Mesodermal cell (in vitro differentiated cells): Measurements from ENCODE around the gene SCFD2.
A peak's percentile ranks its signal among the peaks of the same experiment; 100 is the strongest.

ENCODE experiments used
- H3K27ac ChIP-seq: 2 replicates; pipeline ENCODE4 v1.7.0; 2013; ENCODE audit warnings: mild to moderate bottlenecking, low read depth, low read length, moderate library complexity; ENCODE audit not compliant: severe bottlenecking
- H3K36me3 ChIP-seq: 2 replicates; pipeline ENCODE4 v1.7.1; 2013; ENCODE audit warnings: mild to moderate bottlenecking, low read length, moderate library complexity; ENCODE audit not compliant: control insufficient read depth, insufficient read depth
- H3K4me1 ChIP-seq: one replicate; pipeline ENCODE4 v1.7.1; 2013; ENCODE audit warnings: mild to moderate bottlenecking, low read length; ENCODE audit not compliant: insufficient read depth, control insufficient read depth, poor library complexity, severe bottlenecking
- H3K4me3 ChIP-seq: 2 replicates; pipeline ENCODE4 v1.7.0; 2013; ENCODE audit warnings: low read length, control low read depth, mild to moderate bottlenecking; ENCODE audit not compliant: insufficient read depth, poor library complexity, severe bottlenecking; ENCODE audit errors: extremely low read depth
- H3K9me3 ChIP-seq: 2 replicates; pipeline ENCODE4 v1.7.1; 2013; ENCODE audit warnings: mild to moderate bottlenecking, low read length, moderate library complexity; ENCODE audit not compliant: control insufficient read depth
- WGBS, 2 experiments: methylation state at CpG; one replicate each; pipeline ENCODE4 v1.1.5; 2013; ENCODE audit warnings: missing lambda C conversion rate in 2 of 2; ENCODE audit not compliant: insufficient coverage in 2 of 2; 5-methylcytosine and 5-hydroxymethylcytosine counted together

SCFD2 gene

DNA sequence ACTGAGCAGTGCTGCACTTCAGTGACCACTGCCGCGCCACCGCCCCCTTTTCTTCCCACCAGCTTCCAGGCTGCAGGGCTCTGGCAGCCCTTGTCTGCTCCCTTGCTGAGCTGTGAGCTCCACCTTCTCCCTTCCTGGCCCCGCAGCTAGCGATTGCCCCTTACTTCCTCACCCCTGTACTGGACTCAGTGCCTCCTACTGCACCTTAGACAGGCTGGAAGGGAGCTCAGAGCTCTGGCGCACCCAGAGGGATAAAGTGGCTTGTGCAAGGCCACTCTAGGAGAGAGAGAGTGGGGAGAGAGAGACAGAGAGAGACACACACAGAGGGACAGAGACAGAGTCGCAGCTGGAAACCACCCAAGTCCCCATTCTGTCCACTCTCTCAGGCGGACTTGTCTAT is 497.7 kb downstream of the SCFD2 start:
- Histone ChIP-seq H3K4me3 (no peak overlapping the region), H3K4me1 (peaks cover 27% of the 10 kb centered on the region), H3K27ac (no peak overlapping the region), H3K36me3 (peaks cover 35% of the 10 kb centered on the region), H3K9me3 (no peaks in the 10 kb centered on the region)
- 80% methylated on average over 1 to 4 of the region's 8 CpGs for WGBS, 2 experiments

- H3K9me3 ChIP-seq: no peaks in the 10 kb centered on the region
- H3K4me3 ChIP-seq: no peak overlapping the region
- H3K27ac ChIP-seq: no peak overlapping the region
- peaks cover 24% of the 10 kb centered on the region for H3K4me1 ChIP-seq
- H3K36me3 ChIP-seq: peaks cover 35% of the 10 kb centered on the region
- 78 to 95% methylated on average over 4 of the region's 4 CpGs for WGBS, 2 experiments
These were observed 498.7 kb downstream of the SCFD2 start for GRCh38 chr4:52867163-52867562.

- peaks cover 35% of the 10 kb centered on the region for H3K36me3 ChIP-seq
- H3K4me1 ChIP-seq: peaks cover 24% of the 10 kb centered on the region
- no peak overlapping the region for H3K27ac ChIP-seq
- WGBS, 2 experiments: 83 to 94% methylated on average over 3 of the region's 4 CpGs
- no peak overlapping the region for H3K4me3 ChIP-seq
- H3K9me3 ChIP-seq: no peaks in the 10 kb centered on the region
These were observed 499.1 kb downstream of the SCFD2 start for GRCh38 chr4:52866734-52867133.

DNA sequence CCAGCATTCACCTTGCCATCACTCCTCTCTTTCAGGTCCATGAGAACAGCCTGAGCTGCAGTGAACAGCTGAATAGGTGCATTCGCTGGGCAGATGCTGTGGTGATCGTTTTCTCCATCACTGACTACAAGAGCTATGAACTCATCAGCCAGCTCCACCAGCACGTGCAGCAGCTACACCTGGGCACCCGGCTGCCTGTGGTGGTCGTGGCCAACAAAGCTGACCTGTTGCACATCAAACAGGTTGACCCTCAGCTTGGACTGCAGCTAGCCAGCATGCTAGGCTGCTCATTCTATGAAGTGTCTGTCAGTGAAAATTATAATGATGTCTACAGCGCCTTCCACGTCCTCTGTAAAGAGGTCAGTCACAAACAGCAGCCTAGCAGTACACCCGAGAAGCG is 500.6 kb downstream of the SCFD2 start:
- WGBS, 2 experiments: 97 to 98% methylated on average over 7 to 9 of the region's 9 CpGs
- Histone ChIP-seq H3K4me3 (no peak overlapping the region), H3K9me3 (no peaks in the 10 kb centered on the region), H3K27ac (no peak overlapping the region), H3K4me1 (peaks cover 26% of the 10 kb centered on the region), H3K36me3 (peaks cover 35% of the 10 kb centered on the region)

DNA sequence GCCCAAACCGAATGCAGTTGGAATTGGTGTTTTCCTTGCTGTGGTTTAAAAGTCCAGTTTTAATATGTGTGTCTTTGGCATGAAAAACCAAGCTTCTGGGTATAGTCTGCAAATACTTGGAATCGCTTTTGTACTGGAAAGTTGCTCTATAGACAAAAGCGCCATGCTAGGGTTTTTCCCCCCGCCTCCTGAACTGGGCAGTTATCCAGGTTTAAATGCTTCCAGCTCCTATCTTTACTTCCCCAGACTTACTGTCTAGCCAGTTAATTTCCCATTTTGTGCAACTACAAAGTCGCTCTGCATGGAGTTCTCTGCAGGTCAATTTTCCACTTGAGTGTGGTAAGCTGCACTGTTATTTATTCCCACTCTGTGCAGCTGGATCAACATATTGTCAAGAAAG is 501.1 kb downstream of the SCFD2 start:
- Histone ChIP-seq H3K4me3 (peak overlapping the region; percentile 76), H3K9me3 (no peaks in the 10 kb centered on the region), H3K4me1 (peaks cover 25% of the 10 kb centered on the region), H3K27ac (no peak overlapping the region), H3K36me3 (peaks cover 35% of the 10 kb centered on the region)
- 89 to 97% methylated on average over 5 of the region's 5 CpGs for WGBS, 2 experiments

DNA sequence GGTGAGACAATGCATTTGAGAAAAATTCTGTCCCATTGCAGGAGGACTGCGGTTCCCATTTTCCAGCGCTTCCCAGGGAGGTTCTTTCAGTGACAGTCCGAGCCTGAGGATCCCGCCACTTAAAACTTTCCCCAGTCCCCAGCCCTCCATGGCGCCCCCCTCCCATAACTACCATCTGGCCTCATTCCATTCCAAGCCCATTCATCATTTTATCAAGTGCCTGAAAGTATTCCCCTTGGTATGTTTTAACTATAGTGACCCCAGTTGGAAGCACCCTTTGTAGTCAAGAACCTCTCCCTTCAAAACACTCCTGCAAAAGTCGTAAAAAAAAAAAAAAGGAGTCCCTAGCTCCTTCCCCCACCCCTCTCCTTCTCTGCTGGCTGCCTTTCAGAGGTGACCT is 502.5 kb downstream of the SCFD2 start:
- peaks cover 35% of the 10 kb centered on the region for H3K36me3 ChIP-seq
- H3K4me1 ChIP-seq: peaks cover 19% of the 10 kb centered on the region
- H3K4me3 ChIP-seq: peak overlapping the region; percentile 76
- 20 to 23% methylated on average over 1 to 6 of the region's 6 CpGs for WGBS, 2 experiments
- peaks cover 1% of the 10 kb centered on the region for H3K9me3 ChIP-seq
- H3K27ac ChIP-seq: peak overlapping the region; percentile 49

- Histone ChIP-seq H3K36me3 (peaks cover 35% of the 10 kb centered on the region), H3K4me3 (peak overlapping the region; percentile 76), H3K9me3 (peaks cover 7% of the 10 kb centered on the region), H3K4me1 (peaks cover 18% of the 10 kb centered on the region), H3K27ac (peak overlapping the region; percentile 36)
- WGBS, 2 experiments: 0 to 2% methylated on average over 18 to 21 of the region's 23 CpGs
These were observed 503.2 kb downstream of the SCFD2 start for GRCh38 chr4:52862639-52863161.

- Histone ChIP-seq H3K4me3 (peak within 1 kb of the TSS; percentile 76), H3K4me1 (peaks cover 15% of the 10 kb centered on the region), H3K9me3 (peaks cover 7% of the 10 kb centered on the region), H3K36me3 (peaks cover 31% of the 10 kb centered on the region), H3K27ac (peak within 1 kb of the TSS; percentile 36)
- 1% methylated on average over 70 to 79 of the region's 94 CpGs for WGBS, 2 experiments
These were observed 503.8 kb downstream of the SCFD2 start, which contains the start of gene RASL11B for GRCh38 chr4:52861879-52862616. RASL11B (plus strand) TSS chr4:52862317; CDS start chr4:52862508, 191 bp downstream.

DNA sequence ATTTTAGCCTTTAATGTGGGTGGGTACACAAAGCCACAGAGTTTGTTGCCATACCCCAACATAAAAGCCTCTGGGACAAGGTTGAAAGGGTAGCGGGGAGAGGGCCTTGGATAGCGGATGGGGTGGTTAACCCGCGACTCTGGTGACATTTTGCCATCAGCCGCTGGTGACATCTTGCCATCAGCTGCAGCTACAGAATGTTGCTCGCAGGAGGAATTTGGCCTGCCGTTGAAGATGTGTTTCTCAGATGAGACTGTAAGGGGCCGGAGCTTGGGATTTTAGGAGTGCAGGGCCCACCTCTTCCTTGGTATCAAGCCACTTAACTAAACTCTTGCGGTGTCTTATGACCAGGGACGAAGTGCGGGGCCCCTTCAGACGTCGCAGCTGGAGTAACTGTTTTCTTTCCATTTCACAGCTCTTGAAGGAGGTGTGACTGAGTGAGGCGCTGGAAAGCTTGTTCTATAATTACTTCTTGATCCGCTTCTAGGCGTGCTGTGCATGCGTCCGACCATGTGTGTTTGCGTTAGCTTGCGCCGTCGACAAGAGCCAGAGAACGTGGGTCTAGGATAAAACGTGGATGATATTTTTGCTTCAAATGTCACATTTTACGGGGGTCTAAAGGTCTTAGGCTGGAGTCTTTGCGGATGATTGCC is 504.6 kb downstream of the SCFD2 start:
- Histone ChIP-seq H3K27ac (no peak overlapping the region), H3K4me3 (peak overlapping the region; percentile 76), H3K36me3 (peaks cover 24% of the 10 kb centered on the region), H3K4me1 (peaks cover 15% of the 10 kb centered on the region), H3K9me3 (peaks cover 7% of the 10 kb centered on the region)
- WGBS, 2 experiments: 62 to 71% methylated on average over 21 to 24 of the region's 26 CpGs

- Histone ChIP-seq H3K4me1 (peaks cover 17% of the 10 kb centered on the region), H3K9me3 (peaks cover 7% of the 10 kb centered on the region), H3K27ac (no peak overlapping the region), H3K36me3 (peaks cover 17% of the 10 kb centered on the region), H3K4me3 (no peak overlapping the region)
- WGBS, 2 experiments: no CpG with 5 or more reads among the region's 2 CpGs
These were observed 505.5 kb downstream of the SCFD2 start for GRCh38 chr4:52860361-52860760.

GRCh38 chr4:52856801-52857200 is 509.1 kb downstream of the SCFD2 start:
- 89 to 100% methylated on average over 1 of the region's 1 CpG for WGBS, 2 experiments
- H3K4me3 ChIP-seq: no peak overlapping the region
- H3K4me1 ChIP-seq: peaks cover 39% of the 10 kb centered on the region
- H3K9me3 ChIP-seq: peaks cover 7% of the 10 kb centered on the region
- H3K36me3 ChIP-seq: no peaks in the 10 kb centered on the region
- no peak overlapping the region for H3K27ac ChIP-seq
